B cell (primary cell): ENCODE results near the gene RERE.

Experiments
- EZH2 ChIP-seq: IDR thresholded peaks from 2 replicates; pipeline ENCODE4 v1.6.1; 2012; ENCODE audit warnings: borderline replicate concordance, low read depth, mild to moderate bottlenecking, moderate library complexity, low read length; ENCODE audit not compliant: insufficient read depth, poor library complexity, severe bottlenecking
- TF ChIP-seq, protein P1 (sequence below): fragments of 200-600 bp; IDR thresholded peaks from one replicate; pipeline ENCODE4 v1.8.0; 2022; ENCODE audit warnings: antibody characterized with exemption, mild to moderate bottlenecking

DNA sequence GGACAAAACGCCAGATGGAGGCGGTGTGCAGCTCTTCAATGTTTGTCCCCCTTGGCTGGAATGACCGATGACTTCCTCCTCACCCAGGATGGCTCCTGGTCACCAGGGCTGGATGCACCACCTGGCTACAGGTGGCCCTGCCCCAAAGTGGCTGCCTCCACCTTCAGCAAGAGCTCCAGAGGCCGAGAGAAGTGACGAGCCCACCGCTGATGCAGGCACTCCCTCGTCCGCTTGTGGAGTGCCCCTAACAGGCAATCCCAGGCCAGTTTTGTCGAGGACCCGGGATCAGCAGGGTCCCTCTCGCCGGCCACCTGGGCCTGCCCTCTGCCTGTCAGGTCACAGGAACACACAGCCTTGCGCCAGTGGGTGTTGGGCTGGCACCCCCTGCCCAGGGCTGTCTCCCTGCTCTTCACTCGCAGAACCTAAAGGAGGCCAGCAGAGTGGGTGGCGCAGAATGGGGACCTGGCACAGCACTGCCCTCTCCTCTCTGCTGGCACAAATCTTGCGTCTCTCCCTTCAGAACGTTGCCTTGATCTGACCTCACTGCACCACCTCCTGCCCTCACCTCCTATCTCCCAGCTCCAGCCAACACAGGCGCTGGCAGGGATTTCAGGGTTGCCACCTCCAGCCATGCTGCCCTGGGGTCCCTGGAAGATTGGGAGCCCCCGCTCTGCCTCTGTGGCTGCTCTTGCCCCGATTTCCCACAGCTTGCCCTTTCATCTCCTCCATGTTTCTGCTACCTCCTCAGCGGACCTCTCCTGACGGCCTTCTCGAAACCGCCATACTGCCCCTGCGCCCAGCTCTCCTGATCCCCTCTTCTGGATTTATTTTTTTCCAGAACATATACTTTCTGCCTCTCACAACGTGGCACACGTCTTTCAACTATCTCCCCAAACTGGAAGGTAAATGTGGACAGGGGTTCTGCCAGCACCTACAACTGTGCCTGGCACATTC is 460.9 kb downstream of the RERE start:
- TF ChIP-seq, protein P1, sequence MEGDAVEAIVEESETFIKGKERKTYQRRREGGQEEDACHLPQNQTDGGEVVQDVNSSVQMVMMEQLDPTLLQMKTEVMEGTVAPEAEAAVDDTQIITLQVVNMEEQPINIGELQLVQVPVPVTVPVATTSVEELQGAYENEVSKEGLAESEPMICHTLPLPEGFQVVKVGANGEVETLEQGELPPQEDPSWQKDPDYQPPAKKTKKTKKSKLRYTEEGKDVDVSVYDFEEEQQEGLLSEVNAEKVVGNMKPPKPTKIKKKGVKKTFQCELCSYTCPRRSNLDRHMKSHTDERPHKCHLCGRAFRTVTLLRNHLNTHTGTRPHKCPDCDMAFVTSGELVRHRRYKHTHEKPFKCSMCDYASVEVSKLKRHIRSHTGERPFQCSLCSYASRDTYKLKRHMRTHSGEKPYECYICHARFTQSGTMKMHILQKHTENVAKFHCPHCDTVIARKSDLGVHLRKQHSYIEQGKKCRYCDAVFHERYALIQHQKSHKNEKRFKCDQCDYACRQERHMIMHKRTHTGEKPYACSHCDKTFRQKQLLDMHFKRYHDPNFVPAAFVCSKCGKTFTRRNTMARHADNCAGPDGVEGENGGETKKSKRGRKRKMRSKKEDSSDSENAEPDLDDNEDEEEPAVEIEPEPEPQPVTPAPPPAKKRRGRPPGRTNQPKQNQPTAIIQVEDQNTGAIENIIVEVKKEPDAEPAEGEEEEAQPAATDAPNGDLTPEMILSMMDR, result no peak
- no peak for TF ChIP-seq EZH2
